OCI-LY3 (cell line): ENCODE measurements around the gene SLC25A51.

Experiments
- EZH2phosphoT487 ChIP-seq: fragments of 200-600 bp; shearing (Covaris generic); IDR thresholded peaks from 2 replicates; pipeline ENCODE4 v1.6.1; 2018; ENCODE audit warnings: antibody characterized with exemption, mixed run types, low read depth
- TF ChIP-seq, protein P1 (sequence below): fragments of 200-600, 300-600 bp; sonication (generic); IDR thresholded peaks from 2 replicates; pipeline ENCODE4 v1.5.1; 2014; ENCODE audit warnings: antibody characterized with exemption, low read length, low read depth

DNA sequence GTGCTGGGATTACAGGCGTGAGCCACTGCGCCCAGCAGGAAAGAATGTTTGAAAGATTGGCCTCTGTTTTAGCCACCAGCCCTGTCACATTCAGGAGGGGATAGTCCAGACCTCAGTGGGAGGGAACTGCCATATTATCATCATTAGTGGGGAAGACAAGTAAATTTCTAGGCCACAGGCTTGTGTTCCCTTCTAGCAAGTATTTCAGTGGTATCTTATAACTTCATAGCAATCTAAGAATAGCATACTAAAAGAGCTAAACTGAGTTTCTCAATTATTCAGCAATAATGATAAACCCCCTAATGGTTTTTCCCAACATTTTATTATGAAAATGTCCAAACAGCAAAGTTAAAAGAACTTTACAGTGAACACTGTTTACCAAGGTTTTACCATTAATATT lies 30.0 kb downstream of the SLC25A51 start:
- TF ChIP-seq, protein P1, sequence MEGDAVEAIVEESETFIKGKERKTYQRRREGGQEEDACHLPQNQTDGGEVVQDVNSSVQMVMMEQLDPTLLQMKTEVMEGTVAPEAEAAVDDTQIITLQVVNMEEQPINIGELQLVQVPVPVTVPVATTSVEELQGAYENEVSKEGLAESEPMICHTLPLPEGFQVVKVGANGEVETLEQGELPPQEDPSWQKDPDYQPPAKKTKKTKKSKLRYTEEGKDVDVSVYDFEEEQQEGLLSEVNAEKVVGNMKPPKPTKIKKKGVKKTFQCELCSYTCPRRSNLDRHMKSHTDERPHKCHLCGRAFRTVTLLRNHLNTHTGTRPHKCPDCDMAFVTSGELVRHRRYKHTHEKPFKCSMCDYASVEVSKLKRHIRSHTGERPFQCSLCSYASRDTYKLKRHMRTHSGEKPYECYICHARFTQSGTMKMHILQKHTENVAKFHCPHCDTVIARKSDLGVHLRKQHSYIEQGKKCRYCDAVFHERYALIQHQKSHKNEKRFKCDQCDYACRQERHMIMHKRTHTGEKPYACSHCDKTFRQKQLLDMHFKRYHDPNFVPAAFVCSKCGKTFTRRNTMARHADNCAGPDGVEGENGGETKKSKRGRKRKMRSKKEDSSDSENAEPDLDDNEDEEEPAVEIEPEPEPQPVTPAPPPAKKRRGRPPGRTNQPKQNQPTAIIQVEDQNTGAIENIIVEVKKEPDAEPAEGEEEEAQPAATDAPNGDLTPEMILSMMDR = no peak
- no peak for TF ChIP-seq EZH2phosphoT487
